GM19238 (cell line): ENCODE measurements around the gene SBF2.
"Not testable (repeated sequence)": the region's sequence is repeated elsewhere in the genome, so short reads cannot be mapped to it uniquely, and the experiment has no call there.

Experiments
- DNase-seq: peaks from one replicate; pipeline ENCODE4 v3.0.0; 2011; ENCODE audit warnings: low spot score; ENCODE audit not compliant: insufficient read length

SBF2 gene

GRCh38 chr11:10118865-10119264, 175.2 kb downstream of the SBF2 start:
- DNase-seq: no peak

GRCh38 chr11:10117709-10118351, 176.2 kb downstream of the SBF2 start:
- no peak for DNase-seq

DNA sequence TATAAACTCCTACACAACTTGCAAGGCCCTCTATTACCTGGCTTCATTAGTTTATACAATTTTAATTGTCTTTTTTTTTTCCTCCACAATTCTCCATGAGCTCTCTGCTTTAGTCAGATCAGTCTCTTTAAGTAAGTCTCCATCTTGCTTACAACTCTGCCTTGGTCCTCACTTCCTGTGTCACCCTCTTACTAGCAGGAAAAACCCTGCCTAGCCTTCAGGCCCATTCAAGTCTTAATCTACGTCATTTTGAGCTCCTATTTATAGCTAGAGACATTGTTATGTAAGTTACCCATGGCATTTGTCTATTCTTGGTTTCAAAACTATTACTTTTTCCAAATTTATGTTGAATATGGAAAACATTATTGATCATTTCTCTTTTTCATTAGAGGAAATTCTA, 177.4 kb downstream of the SBF2 start:
- no peak for DNase-seq

DNA sequence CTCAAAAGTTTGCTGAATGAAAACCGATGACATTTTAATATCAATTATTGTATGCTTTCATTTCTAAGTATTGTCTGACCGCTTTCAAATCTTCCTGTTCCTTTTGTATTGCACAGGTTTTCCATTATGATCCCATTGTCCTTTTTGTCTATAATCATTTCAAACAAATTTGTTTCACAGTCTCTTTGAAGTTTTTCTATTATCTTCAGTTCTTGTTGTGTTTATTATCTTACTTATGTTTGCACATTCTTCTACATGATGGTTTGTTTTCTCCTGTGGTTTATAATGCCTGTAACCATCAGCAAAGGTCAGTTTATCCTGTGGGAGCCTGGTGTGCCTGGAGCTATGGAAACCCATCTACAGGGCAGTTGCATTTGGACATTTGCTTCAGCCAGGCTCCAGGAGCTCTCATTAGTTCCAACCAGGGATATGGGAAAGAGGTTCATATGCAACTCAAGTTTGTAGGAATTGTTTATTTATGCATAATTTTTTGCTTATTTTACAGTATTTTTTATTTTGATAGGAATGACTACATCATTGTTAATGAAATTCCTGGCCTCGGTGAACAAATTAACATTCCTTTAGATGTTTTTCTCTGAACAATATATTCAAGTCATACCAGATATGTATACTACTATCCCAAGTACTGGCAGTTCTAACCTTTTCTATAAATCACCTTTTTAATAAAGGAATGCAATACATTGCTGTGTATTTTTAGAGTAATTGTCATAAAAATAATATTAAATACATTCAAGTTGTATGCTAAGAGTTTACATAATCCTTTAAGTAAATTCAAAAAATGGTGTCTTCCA, 179.2 kb downstream of the SBF2 start:
- DNase-seq: no peak

- DNase-seq: no peak
Observed at GRCh38 chr11:10113852-10114251, 180.2 kb downstream of the SBF2 start.

DNA sequence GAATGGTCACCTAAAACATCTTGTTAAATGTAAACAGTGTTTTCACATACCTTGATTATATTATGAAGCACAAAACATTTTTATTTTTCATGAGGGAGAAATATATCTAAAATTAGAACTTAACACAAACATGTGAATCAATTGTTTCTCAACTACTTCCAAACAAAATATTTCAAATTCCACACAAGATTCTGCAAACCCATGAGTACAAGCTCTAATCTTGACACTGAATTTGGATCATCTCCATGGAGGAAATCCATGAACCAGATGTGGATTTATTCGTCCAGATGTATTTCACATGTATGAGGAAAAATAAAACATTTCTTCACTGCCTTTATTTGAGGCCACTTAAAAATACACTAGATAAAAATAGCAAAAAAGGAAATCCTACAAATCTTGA, 184.2 kb downstream of the SBF2 start:
- DNase-seq: no peak

GRCh38 chr11:10108915-10109680, 184.9 kb downstream of the SBF2 start:
- DNase-seq: no peak

GRCh38 chr11:10107497-10107896, 186.5 kb downstream of the SBF2 start:
- no peak for DNase-seq

DNA sequence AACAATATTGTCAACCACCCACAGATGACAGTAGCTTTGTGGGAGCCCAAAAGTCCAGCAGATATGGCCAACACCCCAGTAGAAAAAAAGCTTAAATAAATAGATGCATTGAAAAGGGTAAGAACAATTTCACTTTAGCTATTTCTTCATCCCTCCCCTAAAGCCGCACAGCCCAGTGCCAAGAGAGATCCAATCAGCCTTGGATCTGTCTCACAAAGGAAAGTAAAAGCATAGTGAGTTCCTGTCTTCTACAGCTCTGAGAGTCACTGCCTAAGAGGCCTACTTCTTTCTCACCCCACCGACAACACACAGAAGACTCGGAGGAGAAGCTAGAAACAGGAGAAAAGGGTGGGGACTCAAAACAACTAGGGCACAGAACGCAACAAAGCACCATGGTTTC, 196.4 kb downstream of the SBF2 start:
- DNase-seq: no peak

GRCh38 chr11:10096987-10097386, 197.0 kb downstream of the SBF2 start:
- no peak for DNase-seq

DNA sequence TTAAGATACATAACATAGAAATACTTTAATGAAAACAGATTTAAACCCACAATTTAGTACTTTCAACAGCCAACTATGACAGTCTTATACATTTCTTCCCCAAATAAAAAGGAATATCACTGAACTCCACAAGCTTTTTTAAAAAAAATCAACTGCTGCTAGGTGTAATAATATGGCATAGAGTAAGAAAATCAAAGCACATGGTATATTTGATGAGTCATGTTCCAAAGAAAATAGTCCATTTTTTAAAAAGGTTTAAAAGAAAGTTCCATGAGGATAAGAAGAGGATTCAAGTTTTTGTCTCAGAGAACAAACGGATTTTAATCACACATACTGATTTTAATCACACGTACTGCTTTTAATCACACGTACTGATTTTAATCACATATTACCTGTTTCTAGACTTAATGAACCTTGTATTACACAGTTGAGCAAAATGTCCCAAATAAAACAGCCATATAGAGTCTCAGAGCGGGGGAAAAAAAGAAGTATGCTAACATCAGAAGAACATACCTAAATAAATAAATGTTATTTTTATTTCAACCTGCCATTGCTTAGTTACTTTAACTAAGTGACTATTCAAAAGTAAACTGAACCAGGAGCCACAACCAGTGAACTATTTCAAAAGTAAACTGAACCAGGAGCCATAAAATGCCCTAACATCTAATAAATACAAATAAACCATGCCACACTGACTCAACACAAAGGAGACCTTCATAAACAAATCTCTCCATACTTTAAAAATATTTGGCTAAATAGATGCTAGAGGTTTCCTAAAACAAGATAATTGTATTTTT, 198.4 kb downstream of the SBF2 start:
- no peak for DNase-seq

DNA sequence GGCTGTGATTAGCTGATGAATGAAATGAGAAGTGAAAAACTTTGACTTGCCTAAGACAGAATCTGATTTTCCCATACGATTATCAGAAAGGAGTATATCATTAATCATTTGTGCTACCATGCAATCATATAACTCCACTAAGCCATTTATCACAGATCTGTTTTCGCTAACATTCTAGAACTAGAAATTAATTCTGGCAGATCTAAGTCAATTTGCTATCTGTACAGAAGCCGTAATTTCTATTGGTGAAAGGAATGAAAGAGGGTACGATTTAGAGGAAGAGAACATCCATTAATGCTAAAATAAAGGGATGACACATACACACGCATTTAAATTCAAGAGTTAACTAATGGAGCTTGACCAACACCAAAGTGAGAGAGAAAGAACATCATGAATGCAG, 201.6 kb downstream of the SBF2 start:
- DNase-seq: no peak

DNA sequence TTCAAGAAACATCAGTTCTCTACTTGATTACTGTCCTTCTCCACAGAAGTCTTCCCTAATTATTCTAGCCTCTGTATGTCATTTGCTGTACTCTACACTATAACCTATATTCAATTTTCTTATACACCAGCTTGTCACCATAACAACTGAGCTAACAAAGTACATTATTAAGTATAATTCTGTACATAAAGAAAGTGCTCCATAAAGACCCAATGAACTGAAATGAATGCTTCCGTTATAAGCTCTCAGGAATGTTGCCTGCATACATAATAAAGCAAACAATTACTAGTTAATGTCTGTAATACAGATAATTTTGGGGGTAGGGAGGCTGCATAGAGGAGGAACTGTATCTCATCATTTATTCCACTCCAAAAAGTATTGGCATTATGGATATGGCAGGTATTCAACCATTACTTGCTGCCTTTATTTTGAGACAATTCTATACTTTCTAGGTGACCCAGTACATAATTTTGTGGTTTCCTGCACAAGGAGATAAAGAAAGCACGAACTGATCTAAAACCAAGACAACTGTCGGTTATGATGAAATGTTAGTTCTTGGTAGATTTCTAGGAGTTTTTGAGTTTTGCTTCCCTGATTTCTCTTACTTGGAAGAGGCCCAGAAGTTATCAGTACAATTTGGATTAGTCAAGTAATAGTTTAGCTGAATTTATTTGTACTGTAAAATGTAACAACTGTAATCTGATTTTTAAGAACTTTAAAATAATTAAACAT, 202.5 kb downstream of the SBF2 start:
- no peak for DNase-seq

GRCh38 chr11:10087923-10088225, 206.1 kb downstream of the SBF2 start:
- DNase-seq: not testable (repeated sequence)

GRCh38 chr11:10087186-10087922, 206.7 kb downstream of the SBF2 start:
- DNase-seq: no peak

GRCh38 chr11:10080138-10080537, 213.9 kb downstream of the SBF2 start:
- no peak for DNase-seq

- DNase-seq: peak; percentile 17
Observed at GRCh38 chr11:10076458-10077141, 217.4 kb downstream of the SBF2 start.

GRCh38 chr11:10075141-10075540, 218.9 kb downstream of the SBF2 start:
- no peak for DNase-seq

DNA sequence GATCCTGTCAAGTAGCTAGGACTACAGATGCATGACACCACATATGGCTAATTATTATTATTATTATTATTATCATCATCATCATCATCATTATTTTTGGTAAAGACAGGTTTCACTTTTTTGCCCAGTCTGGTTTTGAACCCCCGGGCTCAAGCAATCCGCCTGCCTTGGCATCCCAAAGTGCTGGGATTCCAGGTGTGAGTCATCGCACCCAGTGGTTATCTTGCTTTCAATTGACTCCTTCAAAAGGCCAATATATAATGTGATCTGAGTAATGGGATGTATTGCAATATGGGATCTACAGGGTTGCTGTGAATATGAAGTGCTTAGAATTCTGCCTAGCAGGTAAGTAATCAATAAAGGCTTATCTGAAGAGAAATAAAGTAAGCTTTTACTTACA, 221.2 kb downstream of the SBF2 start:
- no peak for DNase-seq

- no peak for DNase-seq
Observed at GRCh38 chr11:10072142-10072541, 221.9 kb downstream of the SBF2 start.
